ENCODE data around the gene CAMK2N2. TPM values are rescaled to one million over a fixed set of nuclear protein-coding genes. Genes with fewer than 3 reads are reported as not detected.

CAMK2N2 gene
- total and polyA plus RNA-seq, 2 of the 4 experiments (the other 2 are of a cell fraction): 0.34 TPM; not detected in 1

DNA sequence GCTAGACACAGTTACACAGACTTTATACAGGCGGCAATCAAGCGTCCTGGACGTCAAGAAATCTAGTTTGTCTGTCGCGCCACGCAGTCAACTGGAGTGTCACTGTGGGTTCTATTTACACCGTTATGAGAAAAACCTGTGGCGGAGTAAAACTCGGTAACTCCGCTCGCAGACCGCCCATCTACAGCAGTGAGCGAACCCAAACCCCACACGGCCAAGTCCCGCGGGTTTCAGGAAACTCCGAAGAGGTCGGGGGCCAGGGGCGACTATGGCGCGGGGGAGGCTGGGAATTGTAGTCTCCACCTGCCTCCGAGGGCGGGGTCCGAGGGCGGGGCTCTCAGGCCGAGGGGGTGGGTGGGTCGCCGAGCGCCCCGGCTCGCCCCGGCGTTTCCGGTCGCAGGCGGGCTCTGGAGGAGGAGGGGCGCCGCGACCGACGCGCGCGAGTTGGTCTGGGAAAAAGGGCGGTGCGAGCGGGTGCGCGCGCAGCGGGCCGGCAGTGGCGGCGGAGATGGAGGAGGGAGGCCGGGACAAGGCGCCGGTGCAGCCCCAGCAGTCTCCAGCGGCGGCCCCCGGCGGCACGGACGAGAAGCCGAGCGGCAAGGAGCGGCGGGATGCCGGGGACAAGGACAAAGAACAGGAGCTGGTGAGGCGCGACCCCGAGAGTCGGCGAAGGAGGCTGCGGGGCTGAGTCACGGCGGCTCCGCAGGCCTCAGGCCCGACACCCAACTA is 37.6 kb upstream of the CAMK2N2 start, which contains the start of gene PSMD2:
Gene PSMD2, plus strand, starts transcription at position 483 of the 729 bp plus-strand sequence. Its CDS starts 26 bp downstream, at position 509.
- Histone ChIP-seq H3K18ac (ENCODE audit: low read depth, low read length) (peak within 1 kb of the TSS; percentile 81), H3K4me3 (ENCODE audit: insufficient read depth, low read depth, low read length) (peak within 1 kb of the TSS; percentile 96), H2AK5ac (ENCODE audit: low read depth, low read length) (peak within 1 kb of the TSS; percentile 58), H2BK20ac (ENCODE audit: low read depth, low read length) (0 out of 2 replicates have a peak within 1 kb of the TSS, but pooled peaks have one; percentile 45), H4K91ac (ENCODE audit: insufficient read depth, low read depth, low read length) (peak within 1 kb of the TSS; percentile 97), H4K5ac (ENCODE audit: low read depth, low read length) (peak within 1 kb of the TSS; percentile 94), H4K20me1 (ENCODE audit: insufficient read depth, low read length) (peaks cover 40% of the 10 kb centered on the region), H2BK5ac (ENCODE audit: low read depth, low read length, poor library complexity, severe bottlenecking) (peak within 1 kb of the TSS; percentile 85), H3K56ac (ENCODE audit: extremely low read depth, insufficient read depth, low read length) (peak within 1 kb of the TSS; percentile 92), H3K9me1 (ENCODE audit: insufficient read depth, low read length) (no peaks in the 10 kb centered on the region; the same call in 1 of the 2 replicates), H3K27me3 (ENCODE audit: control insufficient read depth, insufficient read depth, low read length) (peaks cover 3% of the 10 kb centered on the region; the same call in 1 of the 2 replicates), H3K9me3 (ENCODE audit: control insufficient read depth, insufficient read depth, low read length) (no peaks in the 10 kb centered on the region), H3K14ac (replicated peaks; ENCODE audit: low read depth, low read length) (peak within 1 kb of the TSS; percentile 100), H2AK9ac (replicated peaks; ENCODE audit: low read depth, low read length, poor library complexity) (peak within 1 kb of the TSS; percentile 98), H3K23ac (ENCODE audit: low read depth, low read length) (peak within 1 kb of the TSS; percentile 99), H3K27ac (ENCODE audit: insufficient read depth, low read length) (peak within 1 kb of the TSS; percentile 91), H3K79me1 (ENCODE audit: low read depth in 1 of 2, low read length in 2 of 2) (peaks cover 25 to 44% of the 10 kb centered on the region in 2 experiments), H3K36me3 (ENCODE audit: control insufficient read depth, insufficient read depth, low read length) (peaks cover 28% of the 10 kb centered on the region), H3K4ac (ENCODE audit: low read depth, low read length) (peak within 1 kb of the TSS; percentile 97), H3K4me1 (ENCODE audit: control insufficient read depth, insufficient read depth, low read length) (peaks cover 2% of the 10 kb centered on the region; the same call in 1 of the 2 replicates), H2BK15ac (ENCODE audit: low read depth, low read length) (peak within 1 kb of the TSS; percentile 12; the same call in 1 of the 3 replicates), H3K9ac (ENCODE audit: low read depth, low read length) (peak within 1 kb of the TSS; percentile 93), H2BK120ac (ENCODE audit: low read depth, low read length) (peak within 1 kb of the TSS; percentile 81), H4K8ac (ENCODE audit: low read depth in 2 of 2, low read length in 2 of 2) (peak within 1 kb of the TSS; percentile 94 to 100), H2AFZ (replicated peaks; ENCODE audit: low read length, poor library complexity) (peak within 1 kb of the TSS; percentile 99), H3K4me2 (ENCODE audit: low read depth, low read length) (peak within 1 kb of the TSS; percentile 95)
- intact Hi-C loops (cut with micrococcal nuclease) (loop anchor here (1.0 kb wide), 1 partner anchor 15 kb away; the partner anchor contains the start of gene EIF4G1), dilution Hi-C loops (cut with HindIII; ENCODE audit: low sequenced_read_pairs, unreplicated experiment) (no loop called here), in situ Hi-C loops (cut with MboI; ENCODE audit: low sequenced_read_pairs) (no loop called here)
- DNase-seq: peak; percentile 93
- no TSS peak for BruUV-seq (replicated peaks)
- TF ChIP-seq MXI1 (IDR thresholded peaks at IDR 0.05; ENCODE audit: borderline replicate concordance, low read depth, low read length) (no peak), MAZ (IDR thresholded peaks at IDR 0.05; ENCODE audit: borderline replicate concordance, low read depth, low read length) (peak; percentile 98), POLR2A (IDR thresholded peaks at IDR 0.05; ENCODE audit: low read depth, low read length) (peak; percentile 71)
- POLR2A ChIA-PET (ENCODE audit: unreplicated experiment): no interaction called here
- CTCF ChIA-PET: interaction anchor here (0.9 kb wide), 1 partner anchor 10 kb away, joined by 3 read pairs; no protein-coding TSS in a partner anchor
- WGBS, 2 experiments (ENCODE audit: extremely low coverage in 2 of 2, insufficient read length in 1 of 2): 1% methylated on average over 16 of the region's 78 CpGs; no CpG with 5 or more reads in 1 of the 2 experiments
- peak; percentile 98 for ATAC-seq (ENCODE audit: low read depth)

Measured in IMR-90 (cell line).